ENCODE data around the gene STUM.

- TF ChIP-seq POLR2AphosphoS5 (IDR thresholded peaks at IDR 0.05) (peak in 1 of 3 donors; percentile 11), EP300 (IDR thresholded peaks at IDR 0.05; ENCODE audit: low read depth) (no peak), POLR2A (IDR thresholded peaks at IDR 0.05) (no peak)
- TF ChIP-seq, protein P1, sequence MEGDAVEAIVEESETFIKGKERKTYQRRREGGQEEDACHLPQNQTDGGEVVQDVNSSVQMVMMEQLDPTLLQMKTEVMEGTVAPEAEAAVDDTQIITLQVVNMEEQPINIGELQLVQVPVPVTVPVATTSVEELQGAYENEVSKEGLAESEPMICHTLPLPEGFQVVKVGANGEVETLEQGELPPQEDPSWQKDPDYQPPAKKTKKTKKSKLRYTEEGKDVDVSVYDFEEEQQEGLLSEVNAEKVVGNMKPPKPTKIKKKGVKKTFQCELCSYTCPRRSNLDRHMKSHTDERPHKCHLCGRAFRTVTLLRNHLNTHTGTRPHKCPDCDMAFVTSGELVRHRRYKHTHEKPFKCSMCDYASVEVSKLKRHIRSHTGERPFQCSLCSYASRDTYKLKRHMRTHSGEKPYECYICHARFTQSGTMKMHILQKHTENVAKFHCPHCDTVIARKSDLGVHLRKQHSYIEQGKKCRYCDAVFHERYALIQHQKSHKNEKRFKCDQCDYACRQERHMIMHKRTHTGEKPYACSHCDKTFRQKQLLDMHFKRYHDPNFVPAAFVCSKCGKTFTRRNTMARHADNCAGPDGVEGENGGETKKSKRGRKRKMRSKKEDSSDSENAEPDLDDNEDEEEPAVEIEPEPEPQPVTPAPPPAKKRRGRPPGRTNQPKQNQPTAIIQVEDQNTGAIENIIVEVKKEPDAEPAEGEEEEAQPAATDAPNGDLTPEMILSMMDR (IDR thresholded peaks at IDR 0.05) = no peak
Measured at GRCh38 chr1:226628612-226629155, 80.1 kb downstream of the STUM start.

Measured in transverse colon (tissue), 4 donors.